Liver (tissue), 3 donors: Measurements from ENCODE around the gene BRCA2.

Source experiments
- HNF4G ChIP-seq: IDR thresholded peaks from 2 replicates; pipeline ENCODE4 v1.6.1; 2016; ENCODE audit warnings: antibody characterized with exemption
- JUND ChIP-seq, 2 donors: IDR thresholded peaks; 2 replicates each; pipeline ENCODE4 v1.6.1; 2016; ENCODE audit warnings: antibody characterized with exemption in 2 of 2
- MAX ChIP-seq: IDR thresholded peaks from 2 replicates; pipeline ENCODE4 v1.6.1; 2016; ENCODE audit warnings: antibody characterized with exemption
- SP1 ChIP-seq: IDR thresholded peaks from 2 replicates; pipeline ENCODE4 v1.6.1; 2018; ENCODE audit warnings: antibody characterized with exemption, mild to moderate bottlenecking
- TF ChIP-seq, protein P1 (sequence below): fragments of 150-350 bp; IDR thresholded peaks from 2 replicates; pipeline ENCODE4 v1.5.1; 2017; ENCODE audit warnings: improper control_type of control experiment, low read depth, low read length; ENCODE audit not compliant: missing input control
- TF ChIP-seq, protein P2 (sequence below): IDR thresholded peaks from 2 replicates; pipeline ENCODE4 v1.6.1; 2016; ENCODE audit warnings: antibody characterized with exemption
- TF ChIP-seq, protein P3 (sequence below): IDR thresholded peaks from 2 replicates; pipeline ENCODE4 v1.6.1; 2016; ENCODE audit warnings: antibody characterized with exemption
- donor health status: healthy.
- donor health status: healthy.

DNA sequence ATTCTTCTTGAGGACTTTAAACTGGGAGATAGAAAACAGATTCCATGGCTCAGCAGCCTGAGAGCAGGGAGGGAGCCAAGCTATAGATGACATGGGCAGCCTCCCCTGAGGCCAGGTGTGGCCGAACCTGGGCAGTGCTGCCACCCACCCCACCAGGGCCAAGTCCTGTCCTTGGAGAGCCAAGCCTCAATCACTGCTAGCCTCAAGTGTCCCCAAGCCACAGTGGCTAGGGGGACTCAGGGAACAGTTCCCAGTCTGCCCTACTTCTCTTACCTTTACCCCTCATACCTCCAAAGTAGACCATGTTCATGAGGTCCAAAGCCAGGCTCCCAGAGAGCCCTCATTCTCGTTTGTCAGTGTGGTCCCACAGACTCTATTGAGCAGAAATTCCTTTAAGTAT is 104.6 kb downstream of the BRCA2 start:
- TF ChIP-seq MAX (no peak), JUND (IDR thresholded peaks at IDR 0.05) (no peak), SP1 (no peak), HNF4G (no peak)
- TF ChIP-seq, protein P1, sequence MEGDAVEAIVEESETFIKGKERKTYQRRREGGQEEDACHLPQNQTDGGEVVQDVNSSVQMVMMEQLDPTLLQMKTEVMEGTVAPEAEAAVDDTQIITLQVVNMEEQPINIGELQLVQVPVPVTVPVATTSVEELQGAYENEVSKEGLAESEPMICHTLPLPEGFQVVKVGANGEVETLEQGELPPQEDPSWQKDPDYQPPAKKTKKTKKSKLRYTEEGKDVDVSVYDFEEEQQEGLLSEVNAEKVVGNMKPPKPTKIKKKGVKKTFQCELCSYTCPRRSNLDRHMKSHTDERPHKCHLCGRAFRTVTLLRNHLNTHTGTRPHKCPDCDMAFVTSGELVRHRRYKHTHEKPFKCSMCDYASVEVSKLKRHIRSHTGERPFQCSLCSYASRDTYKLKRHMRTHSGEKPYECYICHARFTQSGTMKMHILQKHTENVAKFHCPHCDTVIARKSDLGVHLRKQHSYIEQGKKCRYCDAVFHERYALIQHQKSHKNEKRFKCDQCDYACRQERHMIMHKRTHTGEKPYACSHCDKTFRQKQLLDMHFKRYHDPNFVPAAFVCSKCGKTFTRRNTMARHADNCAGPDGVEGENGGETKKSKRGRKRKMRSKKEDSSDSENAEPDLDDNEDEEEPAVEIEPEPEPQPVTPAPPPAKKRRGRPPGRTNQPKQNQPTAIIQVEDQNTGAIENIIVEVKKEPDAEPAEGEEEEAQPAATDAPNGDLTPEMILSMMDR = no peak
- TF ChIP-seq, protein P2, sequence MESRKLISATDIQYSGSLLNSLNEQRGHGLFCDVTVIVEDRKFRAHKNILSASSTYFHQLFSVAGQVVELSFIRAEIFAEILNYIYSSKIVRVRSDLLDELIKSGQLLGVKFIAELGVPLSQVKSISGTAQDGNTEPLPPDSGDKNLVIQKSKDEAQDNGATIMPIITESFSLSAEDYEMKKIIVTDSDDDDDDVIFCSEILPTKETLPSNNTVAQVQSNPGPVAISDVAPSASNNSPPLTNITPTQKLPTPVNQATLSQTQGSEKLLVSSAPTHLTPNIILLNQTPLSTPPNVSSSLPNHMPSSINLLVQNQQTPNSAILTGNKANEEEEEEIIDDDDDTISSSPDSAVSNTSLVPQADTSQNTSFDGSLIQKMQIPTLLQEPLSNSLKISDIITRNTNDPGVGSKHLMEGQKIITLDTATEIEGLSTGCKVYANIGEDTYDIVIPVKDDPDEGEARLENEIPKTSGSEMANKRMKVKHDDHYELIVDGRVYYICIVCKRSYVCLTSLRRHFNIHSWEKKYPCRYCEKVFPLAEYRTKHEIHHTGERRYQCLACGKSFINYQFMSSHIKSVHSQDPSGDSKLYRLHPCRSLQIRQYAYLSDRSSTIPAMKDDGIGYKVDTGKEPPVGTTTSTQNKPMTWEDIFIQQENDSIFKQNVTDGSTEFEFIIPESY = no peak
- TF ChIP-seq, protein P3, sequence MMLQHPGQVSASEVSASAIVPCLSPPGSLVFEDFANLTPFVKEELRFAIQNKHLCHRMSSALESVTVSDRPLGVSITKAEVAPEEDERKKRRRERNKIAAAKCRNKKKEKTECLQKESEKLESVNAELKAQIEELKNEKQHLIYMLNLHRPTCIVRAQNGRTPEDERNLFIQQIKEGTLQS = no peak
